Astrocyte of the hippocampus (primary cell): ENCODE measurements around the gene EN1.

ENCODE experiments used
- DNase-seq: peaks from one replicate; pipeline ENCODE4 v3.0.0; 2011; ENCODE audit warnings: low read depth, low spot score

EN1 gene

GRCh38 chr2:118846953-118847761 is at the start of gene EN1:
Gene EN1 (minus strand): TSS chr2:118847648. CDS start chr2:118847167, 481 bp downstream.
- DNase-seq: peak; percentile 42

GRCh38 chr2:118893100-118893499 is 45.7 kb upstream of the EN1 start:
- no peak for DNase-seq

- DNase-seq: no peak
Measured at GRCh38 chr2:118889995-118890394, 42.5 kb upstream of the EN1 start.

GRCh38 chr2:118883792-118884191 is 36.3 kb upstream of the EN1 start:
- DNase-seq: no peak

- peak; percentile 60 for DNase-seq
Measured at GRCh38 chr2:118882693-118883336, 35.4 kb upstream of the EN1 start.

GRCh38 chr2:118881490-118882129 is 34.2 kb upstream of the EN1 start:
- peak; percentile 69 for DNase-seq

- DNase-seq: no peak
Measured at GRCh38 chr2:118880501-118880900, 33.1 kb upstream of the EN1 start.

GRCh38 chr2:118878531-118879149 is 31.2 kb upstream of the EN1 start:
- DNase-seq: no peak

- DNase-seq: no peak
Measured at GRCh38 chr2:118875318-118875717, 27.9 kb upstream of the EN1 start.

- DNase-seq: no peak
Measured at GRCh38 chr2:118874324-118874723, 26.9 kb upstream of the EN1 start.

- DNase-seq: peak; percentile 79
Measured at GRCh38 chr2:118865106-118865505, 17.7 kb upstream of the EN1 start.

- no peak for DNase-seq
Measured at GRCh38 chr2:118864207-118864606, 16.8 kb upstream of the EN1 start.

GRCh38 chr2:118861731-118862130 is 14.3 kb upstream of the EN1 start:
- DNase-seq: no peak

GRCh38 chr2:118861242-118861641 is 13.8 kb upstream of the EN1 start:
- DNase-seq: no peak

GRCh38 chr2:118860506-118860905 is 13.1 kb upstream of the EN1 start:
- DNase-seq: no peak

GRCh38 chr2:118859157-118859770 is 11.8 kb upstream of the EN1 start:
- DNase-seq: no peak

- no peak for DNase-seq
Measured at GRCh38 chr2:118858485-118859156, 11.2 kb upstream of the EN1 start.

- DNase-seq: no peak
Measured at GRCh38 chr2:118857677-118858484, 10.4 kb upstream of the EN1 start.

GRCh38 chr2:118856978-118857676 is 9.7 kb upstream of the EN1 start:
- DNase-seq: no peak
